Rectal smooth muscle tissue (tissue), 1 donor: ENCODE data around the gene SLAMF1.
"Not testable (repeated sequence)": the region's sequence is repeated elsewhere in the genome, so short reads cannot be mapped to it uniquely, and the experiment has no call there.

Experiments
- H3K27ac ChIP-seq: one replicate; pipeline ENCODE4 v1.7.0; 2013; ENCODE audit warnings: low read depth, low read length, inconsistent platforms
- H3K27me3 ChIP-seq: one replicate; pipeline ENCODE4 v1.7.0; 2013; ENCODE audit warnings: low read length; ENCODE audit not compliant: control insufficient read depth, insufficient read depth
- H3K36me3 ChIP-seq: one replicate; pipeline ENCODE4 v1.7.0; 2013; ENCODE audit warnings: low read length; ENCODE audit not compliant: control insufficient read depth, insufficient read depth
- H3K4me1 ChIP-seq: one replicate; pipeline ENCODE4 v1.7.0; 2013; ENCODE audit warnings: low read length; ENCODE audit not compliant: control insufficient read depth, insufficient read depth
- H3K4me3 ChIP-seq: one replicate; pipeline ENCODE4 v1.7.0; 2013; ENCODE audit warnings: low read length
- H3K9ac ChIP-seq: one replicate; pipeline ENCODE4 v1.7.0; 2013; ENCODE audit warnings: low read length

The SLAMF1 gene

GRCh38 chr1:160569806-160570205 lies 77.0 kb downstream of the SLAMF1 start:
- no peaks in the 10 kb centered on the region for H3K27me3 ChIP-seq
- no peaks in the 10 kb centered on the region for H3K36me3 ChIP-seq
- no peak overlapping the region for H3K9ac ChIP-seq
- H3K4me3 ChIP-seq: no peak overlapping the region
- no peaks in the 10 kb centered on the region for H3K4me1 ChIP-seq
- no peak overlapping the region for H3K27ac ChIP-seq

DNA sequence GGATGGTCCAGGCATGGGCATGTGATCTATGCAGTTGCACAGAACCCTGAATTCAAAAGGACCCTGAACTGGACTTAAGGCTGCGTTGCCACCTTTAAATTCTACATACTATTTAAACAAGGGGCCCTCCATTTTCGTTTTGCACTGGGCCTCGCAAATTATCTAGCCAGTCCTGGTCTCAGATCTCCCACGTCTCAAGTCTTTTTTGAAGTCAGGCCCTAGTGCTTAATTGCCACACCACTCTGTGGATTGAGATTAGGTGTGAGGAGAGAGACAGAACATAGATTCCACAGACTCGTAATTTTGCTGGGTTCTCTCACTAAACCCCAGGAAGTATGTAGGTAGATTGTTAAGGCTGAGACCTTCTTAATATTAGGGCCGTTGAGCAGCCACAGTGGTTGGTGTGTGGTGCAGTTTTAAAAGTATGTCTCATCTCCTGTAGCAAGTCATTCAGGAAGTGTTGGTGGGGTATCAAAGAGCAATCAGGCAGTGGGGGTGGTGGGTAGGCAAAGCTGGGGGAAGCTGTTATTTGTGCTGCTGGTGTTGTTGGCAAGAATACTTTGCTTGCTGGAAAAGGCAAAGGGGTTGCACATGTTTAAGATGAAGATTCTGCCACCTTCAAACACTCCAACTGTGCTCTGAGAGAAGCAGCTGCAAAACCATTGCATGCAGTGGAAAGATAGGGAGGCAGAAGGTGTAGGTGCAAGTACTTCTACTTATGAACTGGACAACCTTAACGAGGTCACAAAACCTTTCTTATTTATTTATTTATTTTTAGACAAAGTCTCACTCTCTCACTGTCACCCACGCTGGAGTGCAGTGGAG lies 78.8 kb downstream of the SLAMF1 start:
- Histone ChIP-seq H3K4me1 (no peaks in the 10 kb centered on the region), H3K36me3 (no peaks in the 10 kb centered on the region), H3K9ac (no peak overlapping the region), H3K27me3 (no peaks in the 10 kb centered on the region), H3K4me3 (no peak overlapping the region), H3K27ac (no peak overlapping the region)

DNA sequence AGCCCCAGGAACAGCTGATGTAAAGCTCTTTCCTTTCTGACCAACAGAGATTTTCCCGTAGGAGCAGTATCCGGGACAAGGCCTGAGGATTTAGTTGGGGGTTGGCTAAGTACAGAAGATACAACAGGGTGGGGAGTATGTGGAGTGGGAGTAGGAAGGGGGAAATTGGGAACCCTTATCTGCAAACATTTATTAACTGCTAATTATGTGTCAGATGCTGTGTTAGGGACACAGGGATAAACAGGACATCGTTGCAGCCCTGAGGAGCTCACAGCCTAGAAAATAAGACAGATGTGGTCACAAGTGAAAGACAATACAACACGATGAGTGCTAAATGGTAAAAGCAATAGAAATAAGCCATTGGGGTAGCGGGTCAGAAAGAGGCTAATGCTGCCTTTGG lies 79.5 kb downstream of the SLAMF1 start:
- H3K4me3 ChIP-seq: no peak overlapping the region
- no peaks in the 10 kb centered on the region for H3K4me1 ChIP-seq
- no peaks in the 10 kb centered on the region for H3K27me3 ChIP-seq
- no peaks in the 10 kb centered on the region for H3K36me3 ChIP-seq
- no peak overlapping the region for H3K27ac ChIP-seq
- H3K9ac ChIP-seq: no peak overlapping the region

DNA sequence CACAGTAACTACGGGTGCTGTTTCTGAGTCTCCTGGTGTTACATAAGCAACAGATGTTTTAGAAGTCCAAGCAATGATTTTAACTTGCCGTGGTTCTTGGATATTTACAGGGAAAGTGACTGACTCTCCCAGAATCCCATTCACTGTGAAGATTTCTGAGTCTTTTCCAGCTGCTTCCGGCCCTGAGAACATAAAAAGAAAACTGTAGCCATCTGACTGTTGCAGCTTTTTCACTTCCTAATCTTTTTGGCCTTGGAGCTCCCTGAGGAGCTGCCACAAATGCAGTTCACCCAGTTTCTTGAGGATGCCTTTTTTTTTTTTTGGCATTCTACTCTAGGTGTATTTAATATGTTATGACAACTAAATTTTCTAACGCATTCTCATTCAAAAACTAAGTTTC lies 81.3 kb downstream of the SLAMF1 start:
- Histone ChIP-seq H3K36me3 (no peaks in the 10 kb centered on the region), H3K4me3 (no peak overlapping the region), H3K27ac (no peak overlapping the region), H3K9ac (no peak overlapping the region), H3K4me1 (no peaks in the 10 kb centered on the region), H3K27me3 (no peaks in the 10 kb centered on the region)

DNA sequence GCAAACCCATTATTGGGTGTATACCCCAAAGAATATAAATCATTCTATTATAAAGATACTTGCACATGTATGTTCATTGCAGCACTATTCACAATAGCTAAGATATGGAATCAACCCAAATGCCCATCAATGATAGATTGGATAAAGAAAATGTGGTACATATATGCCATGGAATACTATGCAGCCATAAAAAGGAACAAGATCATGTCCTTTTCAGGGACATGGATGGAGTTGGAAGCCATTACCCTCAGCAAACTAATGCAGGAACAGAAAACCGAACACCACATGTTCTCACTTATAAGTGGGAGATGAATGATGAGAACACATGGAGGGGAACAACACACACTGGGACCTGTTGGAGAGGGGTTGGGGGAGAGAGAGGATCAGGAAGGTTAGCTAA lies 83.6 kb downstream of the SLAMF1 start:
- not testable (repeated sequence) for H3K27me3 ChIP-seq, H3K27ac ChIP-seq, H3K36me3 ChIP-seq, H3K4me3 ChIP-seq, H3K4me1 ChIP-seq, H3K9ac ChIP-seq

DNA sequence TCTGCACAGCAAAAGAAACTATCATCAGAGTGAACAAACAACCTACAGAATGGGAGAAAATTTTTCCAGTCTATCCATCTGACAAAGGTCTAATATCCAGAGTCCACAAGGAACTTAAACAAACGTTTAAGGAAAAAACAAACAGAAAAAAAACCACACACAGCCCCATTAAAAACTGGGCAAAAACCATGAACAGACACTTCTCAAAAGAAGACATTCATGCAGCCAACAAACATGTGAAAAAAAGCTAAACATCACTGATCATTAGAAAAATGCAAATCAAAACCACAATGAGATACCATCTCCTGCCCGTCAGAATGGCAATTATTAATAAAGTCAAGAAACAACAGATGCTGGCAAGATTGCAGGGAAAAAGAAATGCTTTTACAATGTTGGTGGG lies 84.1 kb downstream of the SLAMF1 start:
- H3K4me3 ChIP-seq, H3K9ac ChIP-seq, H3K27me3 ChIP-seq, H3K4me1 ChIP-seq, H3K36me3 ChIP-seq, H3K27ac ChIP-seq: not testable (repeated sequence)

- H3K27ac ChIP-seq: no peak overlapping the region
- H3K27me3 ChIP-seq: no peaks in the 10 kb centered on the region
- no peaks in the 10 kb centered on the region for H3K4me1 ChIP-seq
- no peaks in the 10 kb centered on the region for H3K36me3 ChIP-seq
- no peak overlapping the region for H3K4me3 ChIP-seq
- no peak overlapping the region for H3K9ac ChIP-seq
These were observed 86.0 kb downstream of the SLAMF1 start for GRCh38 chr1:160560806-160561205.

GRCh38 chr1:160560045-160560705 lies 86.7 kb downstream of the SLAMF1 start:
- H3K4me3 ChIP-seq: no peak overlapping the region
- H3K27me3 ChIP-seq: no peaks in the 10 kb centered on the region
- H3K27ac ChIP-seq: no peak overlapping the region
- H3K4me1 ChIP-seq: no peaks in the 10 kb centered on the region
- no peak overlapping the region for H3K9ac ChIP-seq
- H3K36me3 ChIP-seq: no peaks in the 10 kb centered on the region

GRCh38 chr1:160559437-160559836 lies 87.4 kb downstream of the SLAMF1 start:
- not testable (repeated sequence) for H3K27ac ChIP-seq, H3K9ac ChIP-seq, H3K4me3 ChIP-seq, H3K36me3 ChIP-seq, H3K27me3 ChIP-seq, H3K4me1 ChIP-seq

DNA sequence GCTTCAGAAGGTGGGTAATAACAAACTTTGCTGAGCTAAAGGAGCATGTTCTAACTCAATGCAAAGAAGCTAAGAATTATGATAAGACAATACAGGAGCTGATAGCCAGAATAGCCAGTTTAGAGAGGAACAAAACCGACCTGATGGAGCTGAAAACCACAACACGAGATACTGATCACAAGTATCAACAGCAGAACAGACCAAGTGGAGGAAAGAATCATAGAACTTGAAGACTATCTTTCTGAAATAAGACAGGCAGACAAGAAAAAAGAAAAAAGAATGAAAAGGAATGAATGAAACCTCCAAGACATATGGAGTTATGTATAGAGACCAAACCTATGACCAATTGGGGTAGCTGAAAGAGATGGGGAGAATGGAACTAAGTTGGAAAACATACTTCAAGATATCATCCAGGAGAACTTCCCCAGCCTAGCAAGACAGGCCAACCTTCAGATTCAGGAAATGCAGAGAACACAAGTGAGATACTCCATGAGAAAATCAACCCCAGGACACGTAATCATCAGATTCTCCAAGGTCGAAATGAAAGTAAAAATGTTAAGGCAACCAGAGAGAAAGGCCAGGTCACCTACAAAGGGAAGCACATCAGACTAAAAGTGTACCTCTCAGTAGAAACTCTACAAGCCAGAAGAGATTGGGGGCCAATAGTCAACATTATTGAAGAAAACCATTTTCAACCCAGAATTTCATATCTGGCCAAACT lies 88.0 kb downstream of the SLAMF1 start:
- Histone ChIP-seq H3K4me1 (no peaks in the 10 kb centered on the region), H3K9ac (no peak overlapping the region), H3K27ac (no peak overlapping the region), H3K36me3 (no peaks in the 10 kb centered on the region), H3K27me3 (no peaks in the 10 kb centered on the region), H3K4me3 (no peak overlapping the region)
